ENCODE results near the gene EMC9.

DNA sequence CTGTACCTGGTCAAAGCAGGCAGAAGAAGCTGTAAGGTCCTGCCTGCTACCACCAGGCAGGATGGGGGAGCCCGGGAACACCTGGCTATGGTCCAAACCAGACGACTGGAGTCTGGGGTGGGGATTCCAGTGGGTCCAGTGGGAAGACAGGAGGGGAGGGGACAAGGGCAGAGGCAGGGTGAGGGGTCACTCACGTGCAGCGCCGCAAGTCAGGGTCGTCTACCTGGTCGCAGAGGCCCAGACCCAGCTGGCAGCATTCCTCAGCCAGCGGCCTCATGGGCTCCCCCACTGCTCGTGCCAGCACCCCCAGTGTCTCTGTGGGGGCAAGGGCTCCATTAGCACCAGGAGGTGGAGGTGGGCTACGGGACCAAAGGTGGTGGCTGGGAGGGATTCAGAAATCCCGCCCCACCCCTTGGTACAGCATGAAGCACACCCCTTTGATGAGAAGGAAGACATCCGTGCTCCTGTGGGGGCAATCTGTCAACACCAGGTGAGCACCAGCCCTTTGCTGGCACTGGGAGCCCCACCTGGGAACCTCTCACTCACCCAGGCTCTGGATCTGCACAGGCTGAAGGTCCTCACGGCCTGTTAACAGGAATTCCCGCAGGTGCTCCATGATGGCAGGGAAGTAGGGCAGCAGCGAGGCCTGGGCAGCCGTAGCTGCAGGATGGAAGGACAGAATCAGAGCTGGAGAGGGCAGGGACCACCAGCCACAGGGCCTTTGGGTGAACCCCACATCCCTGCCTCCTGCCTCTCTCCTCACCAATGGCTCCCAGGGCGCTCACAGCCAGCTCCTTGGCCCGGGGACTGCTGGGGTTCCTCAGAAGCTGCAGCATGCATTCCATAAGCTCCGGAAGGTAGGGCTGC, 42.9 kb upstream of the EMC9 start:
- TF ChIP-seq, protein P1, sequence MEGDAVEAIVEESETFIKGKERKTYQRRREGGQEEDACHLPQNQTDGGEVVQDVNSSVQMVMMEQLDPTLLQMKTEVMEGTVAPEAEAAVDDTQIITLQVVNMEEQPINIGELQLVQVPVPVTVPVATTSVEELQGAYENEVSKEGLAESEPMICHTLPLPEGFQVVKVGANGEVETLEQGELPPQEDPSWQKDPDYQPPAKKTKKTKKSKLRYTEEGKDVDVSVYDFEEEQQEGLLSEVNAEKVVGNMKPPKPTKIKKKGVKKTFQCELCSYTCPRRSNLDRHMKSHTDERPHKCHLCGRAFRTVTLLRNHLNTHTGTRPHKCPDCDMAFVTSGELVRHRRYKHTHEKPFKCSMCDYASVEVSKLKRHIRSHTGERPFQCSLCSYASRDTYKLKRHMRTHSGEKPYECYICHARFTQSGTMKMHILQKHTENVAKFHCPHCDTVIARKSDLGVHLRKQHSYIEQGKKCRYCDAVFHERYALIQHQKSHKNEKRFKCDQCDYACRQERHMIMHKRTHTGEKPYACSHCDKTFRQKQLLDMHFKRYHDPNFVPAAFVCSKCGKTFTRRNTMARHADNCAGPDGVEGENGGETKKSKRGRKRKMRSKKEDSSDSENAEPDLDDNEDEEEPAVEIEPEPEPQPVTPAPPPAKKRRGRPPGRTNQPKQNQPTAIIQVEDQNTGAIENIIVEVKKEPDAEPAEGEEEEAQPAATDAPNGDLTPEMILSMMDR (IDR thresholded peaks at IDR 0.05), result no peak
- TF ChIP-seq POLR2A (IDR thresholded peaks at IDR 0.05), result no peak

Data from adrenal gland (tissue), 5 donors.